H9 (cell line): ENCODE measurements around the gene IGFBP4. TPM values are rescaled to one million over a fixed set of nuclear protein-coding genes. Genes with fewer than 3 reads are reported as not detected.

Experiments
- DNase-seq: peaks from one replicate; pipeline ENCODE4 v3.0.0-alpha.2; 2017
- H2AFZ ChIP-seq: one replicate; pipeline ENCODE4 v1.6.1; 2013; ENCODE audit warnings: mild to moderate bottlenecking, low read length, control low read depth, moderate library complexity
- H2AK5ac ChIP-seq: 2 replicates; pipeline ENCODE4 v1.6.1; 2013; ENCODE audit warnings: low read length, control low read depth, mixed read lengths; ENCODE audit not compliant: insufficient read length
- H2BK120ac ChIP-seq: one replicate; pipeline ENCODE4 v1.6.1; 2013; ENCODE audit warnings: low read depth, mild to moderate bottlenecking, low read length, control low read depth, inconsistent platforms; ENCODE audit not compliant: poor library complexity, severe bottlenecking
- H2BK12ac ChIP-seq: 2 replicates; pipeline ENCODE4 v1.6.1; 2013; ENCODE audit warnings: low read length, control low read depth, mixed read lengths, low read depth; ENCODE audit not compliant: insufficient read length
- H2BK15ac ChIP-seq: 2 replicates; pipeline ENCODE4 v1.6.1; 2013; ENCODE audit warnings: low read depth, low read length, control low read depth
- H2BK20ac ChIP-seq: one replicate; pipeline ENCODE4 v1.6.1; 2013; ENCODE audit warnings: low read depth, mild to moderate bottlenecking, low read length, control low read depth, inconsistent platforms; ENCODE audit not compliant: poor library complexity, severe bottlenecking
- H2BK5ac ChIP-seq: 2 replicates; pipeline ENCODE4 v1.6.1; 2013; ENCODE audit warnings: low read length, control low read depth, mixed read lengths; ENCODE audit not compliant: insufficient read length
- H3K14ac ChIP-seq: 2 replicates; pipeline ENCODE4 v1.6.1; 2013; ENCODE audit warnings: low read length, control low read depth; ENCODE audit not compliant: insufficient read depth
- H3K18ac ChIP-seq: 2 replicates; pipeline ENCODE4 v1.6.1; 2013; ENCODE audit warnings: low read depth, mild to moderate bottlenecking, mixed read lengths, low read length, control low read depth; ENCODE audit not compliant: insufficient read length
- H3K23ac ChIP-seq: 2 replicates; pipeline ENCODE4 v1.6.1; 2013; ENCODE audit warnings: low read length, control low read depth, mixed read lengths, low read depth; ENCODE audit not compliant: insufficient read length
- H3K23me2 ChIP-seq: 2 replicates; pipeline ENCODE4 v1.6.1; 2013; ENCODE audit warnings: low read depth, mild to moderate bottlenecking, mixed read lengths, low read length, control low read depth; ENCODE audit not compliant: insufficient read length, poor library complexity, severe bottlenecking
- H3K27ac ChIP-seq: 2 replicates; pipeline ENCODE4 v1.5.1; 2013; ENCODE audit warnings: low read length, control low read depth, mixed read lengths, low read depth; ENCODE audit not compliant: insufficient read length
- H3K27me3 ChIP-seq: 2 replicates; pipeline ENCODE4 v1.6.1; 2013; ENCODE audit warnings: low read length, control low read depth, inconsistent platforms; ENCODE audit not compliant: insufficient read depth
- H3K4ac ChIP-seq: 2 replicates; pipeline ENCODE4 v1.6.1; 2013; ENCODE audit warnings: low read depth, mild to moderate bottlenecking, control low read depth, inconsistent platforms, low read length, moderate library complexity
- H3K4me1 ChIP-seq: 2 replicates; pipeline ENCODE4 v1.6.1; 2013; ENCODE audit warnings: low read length, control low read depth, inconsistent platforms; ENCODE audit not compliant: insufficient read depth
- H3K4me2 ChIP-seq: 2 replicates; pipeline ENCODE4 v1.6.1; 2013; ENCODE audit warnings: low read length, control low read depth, mixed read lengths; ENCODE audit not compliant: insufficient read length, insufficient read depth
- H3K56ac ChIP-seq: 2 replicates; pipeline ENCODE4 v1.6.1; 2013; ENCODE audit warnings: low read depth, mild to moderate bottlenecking, mixed read lengths, low read length, control low read depth; ENCODE audit not compliant: insufficient read length
- H3K79me1 ChIP-seq: 2 replicates; pipeline ENCODE4 v1.6.1; 2013; ENCODE audit warnings: low read depth, mild to moderate bottlenecking, moderate library complexity, low read length, control low read depth, inconsistent platforms; ENCODE audit not compliant: insufficient read depth, poor library complexity, severe bottlenecking
- H3K79me2 ChIP-seq: 2 replicates; pipeline ENCODE4 v1.6.1; 2013; ENCODE audit warnings: low read length, control low read depth, inconsistent platforms; ENCODE audit not compliant: insufficient read depth
- H3K9ac ChIP-seq: 2 replicates; pipeline ENCODE4 v1.6.1; 2013; ENCODE audit warnings: low read length, control low read depth, mixed read lengths; ENCODE audit not compliant: insufficient read length; ENCODE audit errors: extremely low read depth
- H3K9me3 ChIP-seq: one replicate; pipeline ENCODE4 v1.6.1; 2013; ENCODE audit warnings: low read depth, low read length, inconsistent platforms; ENCODE audit not compliant: control insufficient read depth
- H3T11ph ChIP-seq: one replicate; pipeline ENCODE4 v1.6.1; 2013; ENCODE audit warnings: mild to moderate bottlenecking, low read length, control low read depth, inconsistent platforms
- H4K20me1 ChIP-seq: one replicate; pipeline ENCODE4 v1.6.1; 2013; ENCODE audit not compliant: control insufficient read depth, insufficient read length, insufficient read depth
- H4K5ac ChIP-seq: 2 replicates; pipeline ENCODE4 v1.6.1; 2013; ENCODE audit warnings: low read depth, mild to moderate bottlenecking, mixed read lengths, low read length, control low read depth; ENCODE audit not compliant: insufficient read length
- H4K8ac ChIP-seq: replicated peaks from 2 replicates; pipeline ENCODE4 v1.6.1; 2013; ENCODE audit warnings: low read length, control low read depth, mixed read lengths, low read depth; ENCODE audit not compliant: insufficient read length
- H4K91ac ChIP-seq: 2 replicates; pipeline ENCODE4 v1.6.1; 2013; ENCODE audit warnings: low read depth, mild to moderate bottlenecking, moderate library complexity, mixed read lengths, low read length, control low read depth; ENCODE audit not compliant: insufficient read length
- H3K27ac Mint-ChIP-seq, 3 experiments: 2 replicates in 2 of 3; 3 replicates in 1 of 3; pipeline ENCODE4 v1.8.0; 2020 to 2021; ENCODE audit warnings: mixed read lengths in 3 of 3, mild to moderate bottlenecking in 1 of 3, moderate library complexity in 1 of 3
- H3K27me3 Mint-ChIP-seq: 2 replicates; pipeline ENCODE4 v1.8.0; 2021; ENCODE audit warnings: low read depth, mild to moderate bottlenecking, moderate library complexity, mixed read lengths
- H3K36me3 Mint-ChIP-seq, 3 experiments: 2 replicates in 2 of 3; 3 replicates in 1 of 3; pipeline ENCODE4 v1.8.0; 2020 to 2021; ENCODE audit warnings: low read depth in 3 of 3, mixed read lengths in 3 of 3; ENCODE audit not compliant: insufficient read depth in 1 of 3
- H3K4me1 Mint-ChIP-seq, 2 experiments: 2 replicates each; pipeline ENCODE4 v1.8.0; 2020; ENCODE audit warnings: mixed read lengths in 2 of 2
- H3K4me3 Mint-ChIP-seq, 2 experiments: 2 replicates in 1 of 2; 3 replicates in 1 of 2; pipeline ENCODE4 v1.8.0; 2020 to 2021; ENCODE audit warnings: mild to moderate bottlenecking in 2 of 2, mixed read lengths in 2 of 2, moderate library complexity in 1 of 2
- H3K9me3 Mint-ChIP-seq, 2 experiments: 2 replicates in 1 of 2; 3 replicates in 1 of 2; pipeline ENCODE4 v1.8.0; 2020; ENCODE audit warnings: mild to moderate bottlenecking in 2 of 2, mixed read lengths in 2 of 2, moderate library complexity in 1 of 2
- WGBS: extraction: QIAGEN DNeasy Blood & Tissue Kit; methylation state at CpG from one replicate; pipeline ENCODE4 v1.1.7; 2013; ENCODE audit warnings: missing lambda C conversion rate, low lambda C conversion rate, mixed read lengths; ENCODE audit not compliant: insufficient read length; ENCODE audit errors: extremely low coverage; 5-methylcytosine and 5-hydroxymethylcytosine counted together
- total RNA-seq: library from RNA; stranded (reverse); gene quantifications from 2 replicates; pipeline ENCODE4 v1.2.1, GENCODE V29; 2021
- TF ChIP-seq, protein P1 (sequence below): fragments of 200-600 bp; sonication (generic); conservative IDR thresholded peaks from 3 replicates; pipeline ENCODE4 v1.8.0; 2021; ENCODE audit warnings: antibody characterized with exemption, mild to moderate bottlenecking

The IGFBP4 gene
- total RNA-seq, 1 experiment from 2014 or later = 49.9 TPM

DNA sequence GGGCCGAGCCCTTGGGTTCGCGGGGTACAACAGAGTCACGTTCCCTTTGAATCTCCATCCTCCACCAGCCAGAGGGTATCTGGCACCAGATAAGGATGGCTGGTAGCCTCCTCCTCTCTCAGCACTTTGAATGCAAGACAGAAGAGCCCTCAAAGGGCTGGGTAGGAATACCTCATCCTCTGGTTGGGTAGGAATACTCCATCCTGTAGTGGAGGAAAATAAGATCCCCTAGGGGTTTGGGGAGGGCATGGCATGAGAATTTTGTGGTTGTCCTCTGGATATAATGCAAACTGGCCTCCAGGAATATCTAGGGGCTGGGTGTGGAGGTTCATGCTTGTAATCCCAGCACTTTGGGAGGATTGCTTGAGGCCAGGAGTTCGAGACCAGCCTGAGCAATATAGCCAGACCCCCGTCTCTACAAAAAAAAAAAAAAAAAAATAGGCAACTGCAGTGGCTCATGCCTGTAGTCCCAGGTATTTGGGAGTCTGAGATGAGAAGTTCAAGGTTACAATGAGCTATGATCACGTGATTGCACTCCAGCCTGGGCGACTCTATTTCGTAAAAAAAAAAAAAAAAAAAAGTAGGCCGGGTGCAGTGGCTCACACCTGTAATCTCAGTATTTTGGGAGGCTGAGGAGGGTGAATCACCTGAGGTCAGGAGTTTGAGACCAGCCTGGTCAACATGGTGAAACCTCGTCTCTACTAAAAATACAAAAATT, 2.7 kb downstream of the IGFBP4 start:
- Histone ChIP-seq H3K9ac (no peak overlapping the region), H2AFZ (no peak overlapping the region), H3K79me2 (no peaks in the 10 kb centered on the region; the same call in 1 of the 2 replicates), H3K79me1 (no peaks in the 10 kb centered on the region), H4K91ac (no peak overlapping the region), H4K5ac (no peak overlapping the region), H3K18ac (no peak overlapping the region), H4K20me1 (no peaks in the 10 kb centered on the region), H3K27ac (no peak overlapping the region), H2BK15ac (no peak overlapping the region), H3K56ac (no peak overlapping the region), H2BK20ac (no peak overlapping the region), H3K4me1 (peaks cover 9% of the 10 kb centered on the region), H3K23me2 (peaks cover 19% of the 10 kb centered on the region), H4K8ac (no peak overlapping the region), H2BK12ac (no peak overlapping the region), H3K9me3 (no peaks in the 10 kb centered on the region), H2AK5ac (no peak overlapping the region), H3T11ph (no peak overlapping the region), H2BK120ac (no peak overlapping the region), H3K4ac (no peak overlapping the region), H3K27me3 (no peaks in the 10 kb centered on the region), H2BK5ac (no peak overlapping the region), H3K23ac (no peak overlapping the region), H3K14ac (no peak overlapping the region), H3K4me2 (peak overlapping the region; percentile 78)
- Mint-ChIP-seq H3K27ac (no peak overlapping the region), H3K4me1 (peaks cover 38 to 45% of the 10 kb centered on the region in 2 experiments), H3K4me3 (peak overlapping the region; percentile 73 to 94; a peak in 4 of 5 replicates), H3K36me3 (peaks cover 0 to 6% (median 0%) of the 10 kb centered on the region in 3 experiments; a peak in 4 of 7 replicates), H3K9me3 (no peaks in the 10 kb centered on the region; a peak in 1 of 5 replicates), H3K27me3 (peaks cover 23% of the 10 kb centered on the region)
- TF ChIP-seq, protein P1, sequence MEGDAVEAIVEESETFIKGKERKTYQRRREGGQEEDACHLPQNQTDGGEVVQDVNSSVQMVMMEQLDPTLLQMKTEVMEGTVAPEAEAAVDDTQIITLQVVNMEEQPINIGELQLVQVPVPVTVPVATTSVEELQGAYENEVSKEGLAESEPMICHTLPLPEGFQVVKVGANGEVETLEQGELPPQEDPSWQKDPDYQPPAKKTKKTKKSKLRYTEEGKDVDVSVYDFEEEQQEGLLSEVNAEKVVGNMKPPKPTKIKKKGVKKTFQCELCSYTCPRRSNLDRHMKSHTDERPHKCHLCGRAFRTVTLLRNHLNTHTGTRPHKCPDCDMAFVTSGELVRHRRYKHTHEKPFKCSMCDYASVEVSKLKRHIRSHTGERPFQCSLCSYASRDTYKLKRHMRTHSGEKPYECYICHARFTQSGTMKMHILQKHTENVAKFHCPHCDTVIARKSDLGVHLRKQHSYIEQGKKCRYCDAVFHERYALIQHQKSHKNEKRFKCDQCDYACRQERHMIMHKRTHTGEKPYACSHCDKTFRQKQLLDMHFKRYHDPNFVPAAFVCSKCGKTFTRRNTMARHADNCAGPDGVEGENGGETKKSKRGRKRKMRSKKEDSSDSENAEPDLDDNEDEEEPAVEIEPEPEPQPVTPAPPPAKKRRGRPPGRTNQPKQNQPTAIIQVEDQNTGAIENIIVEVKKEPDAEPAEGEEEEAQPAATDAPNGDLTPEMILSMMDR = no peak; the same call in 2 of the 3 replicates
- WGBS = no CpG with 5 or more reads among the region's 11 CpGs
- no peak for DNase-seq
